DMS 273 (cell line): ENCODE measurements around the gene LBX1.

Experiments used
- DNase-seq: peaks from one replicate; lab custom pipeline; 2025; ENCODE audit not compliant: unreplicated experiment; lab: John Stamatoyannopoulos, UW

LBX1 gene

GRCh38 chr10:101244321-101245050 lies 15.2 kb upstream of the LBX1 start:
- peak; percentile 56 for DNase-seq

GRCh38 chr10:101241840-101242707 lies 12.8 kb upstream of the LBX1 start:
- peak; percentile 95 for DNase-seq

GRCh38 chr10:101238732-101239105 lies 9.5 kb upstream of the LBX1 start:
- DNase-seq = no peak

GRCh38 chr10:101237982-101238731 lies 8.9 kb upstream of the LBX1 start:
- DNase-seq = no peak

- no peak for DNase-seq
Observed at GRCh38 chr10:101237081-101237981, 8.1 kb upstream of the LBX1 start.

GRCh38 chr10:101236376-101237080 lies 7.3 kb upstream of the LBX1 start:
- no peak for DNase-seq

- DNase-seq = no peak
Observed at GRCh38 chr10:101235766-101236165, 6.5 kb upstream of the LBX1 start.

- DNase-seq = no peak
Observed at GRCh38 chr10:101234333-101234732, 5.1 kb upstream of the LBX1 start.

- no peak for DNase-seq
Observed at GRCh38 chr10:101233863-101234262, 4.6 kb upstream of the LBX1 start.

- DNase-seq = no peak
Observed at GRCh38 chr10:101233443-101233842, 4.2 kb upstream of the LBX1 start.

- DNase-seq = no peak
Observed at GRCh38 chr10:101231912-101232689, 2.8 kb upstream of the LBX1 start.

- no peak for DNase-seq
Observed at GRCh38 chr10:101231092-101231491, 1.8 kb upstream of the LBX1 start.

- DNase-seq = peak; percentile 67
Observed at GRCh38 chr10:101230183-101230917, 1.1 kb upstream of the LBX1 start.

- peak; percentile 69 for DNase-seq
Observed at GRCh38 chr10:101228966-101229265, 347 bp downstream of the LBX1 start.

- DNase-seq = peak; percentile 51
Observed at GRCh38 chr10:101228153-101228965, 904 bp downstream of the LBX1 start.

- no peak for DNase-seq
Observed at GRCh38 chr10:101227429-101228152, 1.7 kb downstream of the LBX1 start.
